Endothelial cell of umbilical vein (primary cell): ENCODE results near the gene SEBOX. TPM values are rescaled to one million over a fixed set of nuclear protein-coding genes. Genes with fewer than 3 reads are reported as not detected.

Source experiments
- BruUV-seq: library from RNA; stranded (reverse); fragments of 400-500 nt; replicated peaks from 2 replicates; lab custom pipeline; 2021; lab: Mats Ljungman, UMichigan
- CTCF ChIA-PET: fragments of 300-600, 350-600 bp; sonication (Branson Sonifier 250); formaldehyde crosslinking; loops from one replicate; lab custom pipeline; 2021; ENCODE audit warnings: antibody characterized with exemption, inconsistent platforms; lab: Charles Lee
- POLR2A ChIA-PET: fragments of 300-600, 350-600 bp; sonication (Branson Sonifier 250); formaldehyde crosslinking; loops from one replicate; lab custom pipeline; 2021; ENCODE audit warnings: antibody characterized with exemption, inconsistent platforms; lab: Charles Lee
- DNase-seq: peaks from one replicate; pipeline ENCODE4 v3.0.0-alpha.2; 2011; ENCODE audit warnings: low read depth, low spot score
- FAIRE-seq: peaks from 2 replicates; lab custom pipeline; 2011; peaks lifted over from hg19 to GRCh38; lab: Jason Lieb, UNC
- H2AFZ ChIP-seq: 2 replicates; pipeline ENCODE4 v1.6.0; 2012; ENCODE audit warnings: low read depth, low read length, control low read depth, inconsistent platforms
- H3K27ac ChIP-seq: 2 replicates; pipeline ENCODE4 v1.5.1; 2011; ENCODE audit warnings: low read depth, mild to moderate bottlenecking, control low read depth, low read length, moderate library complexity; ENCODE audit not compliant: insufficient read depth
- H3K27me3 ChIP-seq, 2 experiments: 2 replicates each; pipeline versions ENCODE4 v1.6.0 to v1.6.1; 2011; ENCODE audit warnings: low read length in 2 of 2, mixed read lengths in 1 of 2; ENCODE audit not compliant: control insufficient read depth in 2 of 2, insufficient read depth in 2 of 2
- H3K36me3 ChIP-seq, 2 experiments: 2 replicates in 1 of 2; 3 replicates in 1 of 2; pipeline ENCODE4 v1.5.1; 2011; ENCODE audit warnings: low read length in 2 of 2, mild to moderate bottlenecking in 1 of 2, moderate library complexity in 1 of 2; ENCODE audit not compliant: control insufficient read depth in 2 of 2, insufficient read depth in 2 of 2; ENCODE audit errors: extremely low read depth in 1 of 2
- H3K4me1 ChIP-seq: 3 replicates; pipeline ENCODE4 v1.5.1; 2011; ENCODE audit warnings: mild to moderate bottlenecking, low read length; ENCODE audit not compliant: control insufficient read depth, insufficient read depth; ENCODE audit errors: extremely low read depth
- H3K4me2 ChIP-seq: 2 replicates; pipeline ENCODE4 v1.6.1; 2011; ENCODE audit warnings: low read length, control low read depth, mixed read lengths; ENCODE audit not compliant: insufficient read depth
- H3K4me3 ChIP-seq, 3 experiments: fragments of 200-600 bp in 1 of 3; sonication (generic), shearing (Covaris generic) in 1 of 3; replicated peaks in 1 of 3; 2 replicates each; pipeline ENCODE4 v1.5.1; 2011 to 2016; ENCODE audit warnings: control low read depth in 3 of 3, low read length in 3 of 3, mild to moderate bottlenecking in 2 of 3, inconsistent platforms in 1 of 3, low read depth in 1 of 3, moderate library complexity in 1 of 3; ENCODE audit not compliant: insufficient read depth in 1 of 3
- H3K79me2 ChIP-seq: 2 replicates; pipeline ENCODE4 v1.6.0; 2012; ENCODE audit warnings: low read length, inconsistent platforms; ENCODE audit not compliant: control insufficient read depth, insufficient read depth
- H3K9ac ChIP-seq: replicated peaks from 2 replicates; pipeline ENCODE3; 2011; ENCODE audit warnings: low read length, control low read depth; ENCODE audit not compliant: insufficient read depth; ENCODE audit errors: extremely low read depth
- H3K9me1 ChIP-seq: replicated peaks from 3 replicates; pipeline ENCODE4 v1.6.0; 2011; ENCODE audit warnings: mild to moderate bottlenecking, low read length; ENCODE audit not compliant: control insufficient read depth, insufficient read depth; ENCODE audit errors: extremely low read depth
- H3K9me3 ChIP-seq: replicated peaks from 2 replicates; pipeline ENCODE4 v1.5.1; 2012; ENCODE audit warnings: low read length, inconsistent platforms; ENCODE audit not compliant: control insufficient read depth, insufficient read depth
- H4K20me1 ChIP-seq: replicated peaks from 2 replicates; pipeline ENCODE3; 2011; ENCODE audit warnings: mild to moderate bottlenecking, low read length; ENCODE audit not compliant: control insufficient read depth, insufficient read depth; ENCODE audit errors: extremely low read depth
- CTCF ChIP-seq, 2 donors: IDR thresholded peaks; 1 replicate in 1 of 2; 2 replicates in 1 of 2; pipeline ENCODE4 v1.5.1; 2011; ENCODE audit warnings: low read length in 2 of 2, mild to moderate bottlenecking in 2 of 2, moderate library complexity in 2 of 2, control low read depth in 1 of 2, inconsistent platforms in 1 of 2, low read depth in 1 of 2; ENCODE audit not compliant: insufficient read depth in 1 of 2; ENCODE audit errors: extremely low read depth in 1 of 2
- EZH2 ChIP-seq: IDR thresholded peaks from 2 replicates; pipeline ENCODE4 v1.6.1; 2012; ENCODE audit warnings: borderline replicate concordance, low read depth, mild to moderate bottlenecking, moderate library complexity, low read length, inconsistent platforms; ENCODE audit not compliant: severe bottlenecking
- FOS ChIP-seq: IDR thresholded peaks from 2 replicates; pipeline ENCODE4 v1.6.1; 2011; ENCODE audit warnings: mild to moderate bottlenecking, low read length, moderate library complexity, borderline replicate concordance; ENCODE audit not compliant: insufficient read depth
- GATA2 ChIP-seq: IDR thresholded peaks from 2 replicates; pipeline ENCODE4 v1.7.0; 2011; ENCODE audit warnings: low read depth, mild to moderate bottlenecking, moderate library complexity, mixed read lengths, low read length; ENCODE audit not compliant: insufficient read length, insufficient read depth
- JUN ChIP-seq: IDR thresholded peaks from 2 replicates; pipeline ENCODE4 v1.6.1; 2011; ENCODE audit warnings: borderline replicate concordance, low read depth; ENCODE audit not compliant: insufficient read length, insufficient read depth
- MAX ChIP-seq: IDR thresholded peaks from 2 replicates; pipeline ENCODE4 v1.6.1; 2011; ENCODE audit not compliant: insufficient read depth, insufficient read length
- MYC ChIP-seq: IDR thresholded peaks from one replicate; pipeline ENCODE4 v1.6.1; 2011; ENCODE audit warnings: mild to moderate bottlenecking, low read depth, low read length
- POLR2A ChIP-seq: IDR thresholded peaks from 2 replicates; pipeline ENCODE4 v1.6.1; 2012; ENCODE audit warnings: low read depth, mild to moderate bottlenecking, control low read depth, low read length
- POLR2AphosphoS5 ChIP-seq: IDR thresholded peaks from 2 replicates; pipeline ENCODE4 v1.6.1; 2012; ENCODE audit warnings: low read depth, mild to moderate bottlenecking, control low read depth, low read length, moderate library complexity; ENCODE audit not compliant: insufficient read depth
- dilution Hi-C: fragments of 300-500 bp; cut with MboI; formaldehyde crosslinking; loops from one replicate; pipeline ENCODE4 v1.15.0; 2019; ENCODE audit warnings: low sequenced_read_pairs; ENCODE audit not compliant: extremely low pct_ligation_motif_present
- intact Hi-C: fragments of 100-400 bp; cut with micrococcal nuclease; formaldehyde crosslinking; loops from one replicate; pipeline ENCODE4 v1.10.0; 2022
- polyA plus RNA-seq, 4 experiments: library from polyadenylated mRNA; depleted of rRNA in 3 of 4; stranded (reverse) in 3 of 4; unstranded in 1 of 4; fragments of >200 nt; gene quantifications; 2 replicates each; pipeline versions ENCODE4 v1.2.1 to v1.2.3, GENCODE V29; 2011 to 2012; ENCODE audit warnings: missing spikeins in 1 of 4
- total RNA-seq: library from RNA; stranded (reverse); gene quantifications from 2 replicates; pipeline ENCODE4 v1.2.3, GENCODE V29; 2021

The SEBOX gene
- total and polyA plus RNA-seq, 2 donors (not counting 3 experiments of a cell fraction or from before 2014, with no cell fraction given): not detected

GRCh38 chr17:28407974-28408306 is 42.9 kb upstream of the SEBOX start:
- FAIRE-seq: no peak
- H3K4me3 ChIP-seq: no peak overlapping the region
- DNase-seq: no peak
- no peak overlapping the region for H3K27ac ChIP-seq
- ChIA-PET POLR2A (no interaction called here), CTCF (interaction anchor here (5.1 kb wide), 1 partner anchor 9 kb away, joined by 34 read pairs; no protein-coding TSS in a partner anchor)
- no peak overlapping the region for H2AFZ ChIP-seq
- H4K20me1 ChIP-seq: no peaks in the 10 kb centered on the region
- no peaks in the 10 kb centered on the region for H3K9me1 ChIP-seq
- H3K9ac ChIP-seq: no peak overlapping the region
- dilution Hi-C loops (no loop called here), intact Hi-C loops (no loop called here)
- H3K4me2 ChIP-seq: no peak overlapping the region
- H3K4me1 ChIP-seq: peaks cover 3% of the 10 kb centered on the region
- no peaks in the 10 kb centered on the region for H3K79me2 ChIP-seq
- BruUV-seq: no TSS peak
- peaks cover 11 to 14% of the 10 kb centered on the region in 2 experiments for H3K27me3 ChIP-seq
- TF ChIP-seq POLR2AphosphoS5 (no peak), EZH2 (no peak), GATA2 (no peak), MAX (no peak), CTCF (IDR thresholded peaks at IDR 0.05; ENCODE audit: extremely low read depth in 1 of 2, insufficient read depth in 1 of 2, low read depth in 1 of 2, low read length in 2 of 2) (no peak), FOS (no peak), POLR2A (no peak), JUN (no peak), MYC (no peak)
- H3K9me3 ChIP-seq: no peaks in the 10 kb centered on the region
- H3K36me3 ChIP-seq: no peaks in the 10 kb centered on the region
